Endodermal cell (in vitro differentiated cells): ENCODE measurements around the gene PTPRT. TPM values are rescaled to one million over a fixed set of nuclear protein-coding genes. Genes with fewer than 3 reads are reported as not detected.

Experiments
- DNase-seq: peaks from one replicate; pipeline ENCODE4 v3.0.0-alpha.2; 2017
- H3K27ac ChIP-seq: 2 replicates; pipeline ENCODE4 v1.5.1; 2013; ENCODE audit warnings: mild to moderate bottlenecking, low read depth, low read length, moderate library complexity
- H3K27me3 ChIP-seq: 2 replicates; pipeline ENCODE4 v1.6.1; 2013; ENCODE audit warnings: mild to moderate bottlenecking, low read length, moderate library complexity; ENCODE audit not compliant: insufficient read depth, control insufficient read depth, poor library complexity, severe bottlenecking
- H3K36me3 ChIP-seq: 2 replicates; pipeline ENCODE4 v1.7.0; 2013; ENCODE audit warnings: mild to moderate bottlenecking, low read length, moderate library complexity; ENCODE audit not compliant: control insufficient read depth, insufficient read depth
- H3K4me1 ChIP-seq: one replicate; pipeline ENCODE4 v1.7.0; 2013; ENCODE audit warnings: low read length; ENCODE audit not compliant: control insufficient read depth, insufficient read depth
- H3K4me3 ChIP-seq: 2 replicates; pipeline ENCODE4 v1.5.1; 2013; ENCODE audit warnings: mild to moderate bottlenecking, low read length, moderate library complexity
- H3K9ac ChIP-seq: 2 replicates; pipeline ENCODE4 v1.6.1; 2013; ENCODE audit warnings: mild to moderate bottlenecking, low read length, moderate library complexity; ENCODE audit not compliant: poor library complexity, severe bottlenecking; ENCODE audit errors: extremely low read depth
- H3K9me3 ChIP-seq: 2 replicates; pipeline ENCODE4 v1.6.1; 2013; ENCODE audit warnings: mild to moderate bottlenecking, low read length, moderate library complexity; ENCODE audit not compliant: control insufficient read depth
- H3K27ac Mint-ChIP-seq: 2 replicates; pipeline ENCODE4 v1.8.0; 2020; ENCODE audit warnings: mixed read lengths
- H3K27me3 Mint-ChIP-seq: 2 replicates; pipeline ENCODE4 v1.8.0; 2021; ENCODE audit warnings: mild to moderate bottlenecking, mixed read lengths; ENCODE audit not compliant: insufficient read depth
- H3K36me3 Mint-ChIP-seq: 2 replicates; pipeline ENCODE4 v1.8.0; 2020; ENCODE audit warnings: low read depth, mixed read lengths
- H3K4me1 Mint-ChIP-seq: 2 replicates; pipeline ENCODE4 v1.8.0; 2020; ENCODE audit warnings: mixed read lengths
- H3K4me3 Mint-ChIP-seq: 2 replicates; pipeline ENCODE4 v1.8.0; 2020; ENCODE audit warnings: mild to moderate bottlenecking, moderate library complexity, mixed read lengths
- H3K9me3 Mint-ChIP-seq: 2 replicates; pipeline ENCODE4 v1.8.0; 2020; ENCODE audit warnings: mild to moderate bottlenecking, mixed read lengths
- CTCF ChIP-seq: fragments of 200-600 bp; sonication (generic); conservative IDR thresholded peaks from 2 replicates; pipeline ENCODE4 v1.5.0; 2021; ENCODE audit warnings: antibody characterized with exemption, mild to moderate bottlenecking
- WGBS, 2 experiments: methylation state at CpG; one replicate each; pipeline versions ENCODE4 v1.1.5 to v1.1.7; 2013; ENCODE audit warnings: missing lambda C conversion rate in 2 of 2, mixed read lengths in 1 of 2; ENCODE audit not compliant: insufficient coverage in 1 of 2, insufficient read length in 1 of 2; 5-methylcytosine and 5-hydroxymethylcytosine counted together
- total RNA-seq, 2 donors: library from RNA; stranded (reverse); fragmentation: NEBNext Ultra II Directional in 1 of 2; extraction: Animal tissue kit (Norgen Biotek cat#: 25700) in 1 of 2; gene quantifications; 2 replicates in 1 of 2; 3 replicates in 1 of 2; pipeline ENCODE4 v1.2.1, GENCODE V29; 2021

The PTPRT gene
- total RNA-seq, 2 donors from 2014 or later, result 2.3 to 2.7 TPM

- no peak for TF ChIP-seq CTCF
- no peak overlapping the region for H3K9ac ChIP-seq
- no peaks in the 10 kb centered on the region for H3K36me3 Mint-ChIP-seq
- peaks cover 6% of the 10 kb centered on the region for H3K9me3 Mint-ChIP-seq
- no peaks in the 10 kb centered on the region for H3K36me3 ChIP-seq
- H3K27ac Mint-ChIP-seq, result no peak overlapping the region
- no peak overlapping the region for H3K27ac ChIP-seq
- H3K4me3 Mint-ChIP-seq, result no peak overlapping the region
- no peaks in the 10 kb centered on the region for H3K27me3 ChIP-seq
- no peaks in the 10 kb centered on the region for H3K4me1 ChIP-seq
- H3K4me1 Mint-ChIP-seq, result peaks cover 8% of the 10 kb centered on the region
- DNase-seq, result no peak
- 90 to 93% methylated on average over 2 to 3 of the region's 3 CpGs for WGBS, 2 experiments
- no peak overlapping the region for H3K4me3 ChIP-seq
- H3K9me3 ChIP-seq, result peaks cover 12% of the 10 kb centered on the region
- H3K27me3 Mint-ChIP-seq, result peaks cover 2% of the 10 kb centered on the region
These were observed 282.0 kb downstream of the PTPRT start for GRCh38 chr20:42907730-42908129.

- Mint-ChIP-seq H3K9me3 (peaks cover 6% of the 10 kb centered on the region), H3K4me1 (peaks cover 8% of the 10 kb centered on the region), H3K36me3 (no peaks in the 10 kb centered on the region), H3K4me3 (no peak overlapping the region), H3K27ac (no peak overlapping the region), H3K27me3 (peaks cover 2% of the 10 kb centered on the region)
- no peak overlapping the region for H3K27ac ChIP-seq
- H3K27me3 ChIP-seq, result no peaks in the 10 kb centered on the region
- TF ChIP-seq CTCF, result no peak
- H3K4me3 ChIP-seq, result no peak overlapping the region
- H3K9ac ChIP-seq, result no peak overlapping the region
- WGBS, 2 experiments, result 86 to 89% methylated on average over 9 to 10 of the region's 10 CpGs
- no peaks in the 10 kb centered on the region for H3K36me3 ChIP-seq
- H3K4me1 ChIP-seq, result no peaks in the 10 kb centered on the region
- DNase-seq, result no peak
- H3K9me3 ChIP-seq, result peaks cover 12% of the 10 kb centered on the region
These were observed 283.6 kb downstream of the PTPRT start for GRCh38 chr20:42906120-42906519.

GRCh38 chr20:42902509-42902908 lies 287.2 kb downstream of the PTPRT start:
- Mint-ChIP-seq H3K4me1 (peaks cover 2% of the 10 kb centered on the region), H3K4me3 (no peak overlapping the region), H3K9me3 (no peaks in the 10 kb centered on the region), H3K36me3 (no peaks in the 10 kb centered on the region), H3K27ac (no peak overlapping the region), H3K27me3 (peaks cover 4% of the 10 kb centered on the region)
- no peak overlapping the region for H3K27ac ChIP-seq
- no peak for TF ChIP-seq CTCF
- H3K9me3 ChIP-seq, result no peaks in the 10 kb centered on the region
- no peak for DNase-seq
- H3K4me1 ChIP-seq, result no peaks in the 10 kb centered on the region
- no peaks in the 10 kb centered on the region for H3K27me3 ChIP-seq
- H3K36me3 ChIP-seq, result no peaks in the 10 kb centered on the region
- H3K9ac ChIP-seq, result no peak overlapping the region
- WGBS, 2 experiments, result 76 to 82% methylated on average over 2 to 3 of the region's 3 CpGs
- no peak overlapping the region for H3K4me3 ChIP-seq
